Ovary (tissue), 3 donors: ENCODE results near the gene KRT81.

Source experiments
- EP300 ChIP-seq: sonication (generic); formaldehyde crosslinking; IDR thresholded peaks from one replicate; pipeline ENCODE4 v1.6.1; 2017; ENCODE audit warnings: antibody characterized with exemption
- POLR2A ChIP-seq: fragments of 450-650 bp; IDR thresholded peaks from one replicate; pipeline ENCODE4 v1.6.1; 2017; ENCODE audit warnings: antibody characterized with exemption, mild to moderate bottlenecking, moderate library complexity
- TF ChIP-seq, protein P1 (sequence below), 3 donors: fragments of 450-650 bp in 2 of 3; fragments of 200-600 bp in 1 of 3; IDR thresholded peaks; one replicate each; pipeline versions ENCODE4 v1.5.1 to v1.8.0; 2016 to 2022; ENCODE audit warnings: antibody characterized with exemption in 3 of 3, mild to moderate bottlenecking in 1 of 3
- donor health status: DM: no; HTN: no; CAD: no.

DNA sequence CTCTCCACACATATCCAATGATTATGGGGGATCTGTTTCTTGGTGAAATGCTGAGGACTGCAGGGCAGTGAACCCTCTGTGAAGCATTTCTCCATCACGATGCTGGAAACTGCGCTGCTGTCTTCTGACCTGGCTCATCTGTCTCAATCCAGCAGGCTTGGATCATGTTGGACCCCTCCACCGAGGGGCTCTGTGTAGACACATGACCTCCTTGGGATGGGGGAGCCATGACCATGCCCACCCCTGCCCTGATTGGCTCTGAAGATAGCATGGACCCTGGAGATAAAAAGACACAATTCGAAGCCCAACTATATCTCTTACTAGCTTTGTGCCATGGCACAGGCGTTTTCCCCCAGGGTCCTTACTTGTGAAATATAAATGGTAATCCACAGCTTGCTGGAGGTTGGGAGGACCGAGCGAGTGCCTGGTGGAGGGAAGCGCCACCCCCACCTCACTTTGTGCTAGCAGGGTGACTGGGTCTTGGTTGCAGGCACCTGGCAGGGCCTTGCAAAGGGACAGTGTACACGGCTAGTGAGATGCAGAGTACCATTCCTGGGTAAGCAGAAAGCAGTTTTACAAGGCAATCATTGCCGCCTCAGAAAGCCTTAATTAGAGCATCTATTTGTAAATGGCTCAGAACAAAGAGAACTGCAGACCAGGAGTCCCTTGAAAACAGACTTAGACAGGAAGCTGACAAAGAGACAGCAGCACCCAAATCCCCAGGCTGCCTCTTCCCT, 32.2 kb upstream of the KRT81 start:
- TF ChIP-seq, protein P1, sequence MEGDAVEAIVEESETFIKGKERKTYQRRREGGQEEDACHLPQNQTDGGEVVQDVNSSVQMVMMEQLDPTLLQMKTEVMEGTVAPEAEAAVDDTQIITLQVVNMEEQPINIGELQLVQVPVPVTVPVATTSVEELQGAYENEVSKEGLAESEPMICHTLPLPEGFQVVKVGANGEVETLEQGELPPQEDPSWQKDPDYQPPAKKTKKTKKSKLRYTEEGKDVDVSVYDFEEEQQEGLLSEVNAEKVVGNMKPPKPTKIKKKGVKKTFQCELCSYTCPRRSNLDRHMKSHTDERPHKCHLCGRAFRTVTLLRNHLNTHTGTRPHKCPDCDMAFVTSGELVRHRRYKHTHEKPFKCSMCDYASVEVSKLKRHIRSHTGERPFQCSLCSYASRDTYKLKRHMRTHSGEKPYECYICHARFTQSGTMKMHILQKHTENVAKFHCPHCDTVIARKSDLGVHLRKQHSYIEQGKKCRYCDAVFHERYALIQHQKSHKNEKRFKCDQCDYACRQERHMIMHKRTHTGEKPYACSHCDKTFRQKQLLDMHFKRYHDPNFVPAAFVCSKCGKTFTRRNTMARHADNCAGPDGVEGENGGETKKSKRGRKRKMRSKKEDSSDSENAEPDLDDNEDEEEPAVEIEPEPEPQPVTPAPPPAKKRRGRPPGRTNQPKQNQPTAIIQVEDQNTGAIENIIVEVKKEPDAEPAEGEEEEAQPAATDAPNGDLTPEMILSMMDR (IDR thresholded peaks at IDR 0.05), result no peak
- TF ChIP-seq POLR2A (no peak), EP300 (no peak)
